Peyer's patch (tissue), 4 donors: ENCODE data around the gene TWSG1.

Source experiments
- CTCF ChIP-seq, 6 experiments: fragments of 450-650 bp in 4 of 6; fragments of 200-600 bp in 2 of 6; sonication (generic) in 1 of 6; IDR thresholded peaks; one replicate each; pipeline ENCODE4 v1.5.1; 2017 to 2019; ENCODE audit warnings: antibody characterized with exemption in 6 of 6, mild to moderate bottlenecking in 3 of 6, moderate library complexity in 1 of 6
- POLR2A ChIP-seq, 2 donors: fragments of 450-650 bp; IDR thresholded peaks; one replicate each; pipeline ENCODE4 v1.5.1; 2017; ENCODE audit warnings: antibody characterized with exemption in 2 of 2, mild to moderate bottlenecking in 2 of 2, moderate library complexity in 2 of 2

- TF ChIP-seq CTCF (IDR thresholded peaks at IDR 0.05), result no peak
- TF ChIP-seq POLR2A (IDR thresholded peaks at IDR 0.05), result no peak
These were observed 94.5 kb downstream of the TWSG1 start for GRCh38 chr18:9428862-9429661.
